ENCODE data around the gene AVL9. TPM values are rescaled to one million over a fixed set of nuclear protein-coding genes. Genes with fewer than 3 reads are reported as not detected.

AVL9 gene
- total and polyA plus RNA-seq, 2 experiments from 2014 or later: 14.0 to 55.7 TPM

DNA sequence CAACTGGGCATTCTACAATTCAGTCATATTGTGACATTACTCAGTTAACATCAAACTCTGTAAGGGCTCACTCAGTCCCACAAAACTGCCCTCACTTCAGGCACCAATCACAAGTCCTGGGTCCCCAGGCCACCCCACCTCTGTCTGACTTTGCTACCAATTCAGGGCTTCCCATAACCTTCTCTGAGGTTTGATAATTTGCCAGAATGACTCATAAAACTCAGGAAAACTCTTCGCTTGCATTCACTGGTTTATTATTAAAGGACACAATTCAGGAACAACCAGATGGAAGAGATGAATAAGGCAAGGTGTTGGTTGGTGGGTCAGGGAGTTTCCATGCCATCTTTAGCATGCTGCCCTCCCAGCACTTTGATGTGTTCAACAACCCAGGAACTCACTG lies 41.3 kb downstream of the AVL9 start:
- WGBS (ENCODE audit: low lambda C conversion rate, missing lambda C conversion rate): 0% methylated on average over 1 of the region's 1 CpG
- H3K79me2 ChIP-seq: peaks cover 77% of the 10 kb centered on the region
- no peaks in the 10 kb centered on the region for H3K9me3 ChIP-seq (ENCODE audit: low read depth)
- no peak overlapping the region for H3K4me2 ChIP-seq
- H4K20me1 ChIP-seq (ENCODE audit: insufficient read depth, poor library complexity, severe bottlenecking): peaks cover 14% of the 10 kb centered on the region
- H3K36me3 ChIP-seq (replicated peaks; ENCODE audit: insufficient read depth, low read depth): no peaks in the 10 kb centered on the region
- H3K27ac ChIP-seq: no peak overlapping the region
- no peaks in the 10 kb centered on the region for H3K4me1 ChIP-seq (ENCODE audit: insufficient read depth)
- TF ChIP-seq, protein P1, sequence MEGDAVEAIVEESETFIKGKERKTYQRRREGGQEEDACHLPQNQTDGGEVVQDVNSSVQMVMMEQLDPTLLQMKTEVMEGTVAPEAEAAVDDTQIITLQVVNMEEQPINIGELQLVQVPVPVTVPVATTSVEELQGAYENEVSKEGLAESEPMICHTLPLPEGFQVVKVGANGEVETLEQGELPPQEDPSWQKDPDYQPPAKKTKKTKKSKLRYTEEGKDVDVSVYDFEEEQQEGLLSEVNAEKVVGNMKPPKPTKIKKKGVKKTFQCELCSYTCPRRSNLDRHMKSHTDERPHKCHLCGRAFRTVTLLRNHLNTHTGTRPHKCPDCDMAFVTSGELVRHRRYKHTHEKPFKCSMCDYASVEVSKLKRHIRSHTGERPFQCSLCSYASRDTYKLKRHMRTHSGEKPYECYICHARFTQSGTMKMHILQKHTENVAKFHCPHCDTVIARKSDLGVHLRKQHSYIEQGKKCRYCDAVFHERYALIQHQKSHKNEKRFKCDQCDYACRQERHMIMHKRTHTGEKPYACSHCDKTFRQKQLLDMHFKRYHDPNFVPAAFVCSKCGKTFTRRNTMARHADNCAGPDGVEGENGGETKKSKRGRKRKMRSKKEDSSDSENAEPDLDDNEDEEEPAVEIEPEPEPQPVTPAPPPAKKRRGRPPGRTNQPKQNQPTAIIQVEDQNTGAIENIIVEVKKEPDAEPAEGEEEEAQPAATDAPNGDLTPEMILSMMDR (IDR thresholded peaks at IDR 0.05; ENCODE audit: poor library complexity): no peak
- no peak for TF ChIP-seq EZH2phosphoT487 (IDR thresholded peaks at IDR 0.05; ENCODE audit: low read depth, severe bottlenecking, unreplicated experiment)
- no peak for TF ChIP-seq EZH2 (IDR thresholded peaks at IDR 0.05; ENCODE audit: borderline replicate concordance)
- no peak overlapping the region for H3K4me3 ChIP-seq
- no peaks in the 10 kb centered on the region for H3K27me3 ChIP-seq
- no peaks in the 10 kb centered on the region for H3K9me2 ChIP-seq (replicated peaks; ENCODE audit: insufficient read depth)
- H2AFZ ChIP-seq: no peak overlapping the region
- DNase-seq (ENCODE audit: low spot score): no peak

DNA sequence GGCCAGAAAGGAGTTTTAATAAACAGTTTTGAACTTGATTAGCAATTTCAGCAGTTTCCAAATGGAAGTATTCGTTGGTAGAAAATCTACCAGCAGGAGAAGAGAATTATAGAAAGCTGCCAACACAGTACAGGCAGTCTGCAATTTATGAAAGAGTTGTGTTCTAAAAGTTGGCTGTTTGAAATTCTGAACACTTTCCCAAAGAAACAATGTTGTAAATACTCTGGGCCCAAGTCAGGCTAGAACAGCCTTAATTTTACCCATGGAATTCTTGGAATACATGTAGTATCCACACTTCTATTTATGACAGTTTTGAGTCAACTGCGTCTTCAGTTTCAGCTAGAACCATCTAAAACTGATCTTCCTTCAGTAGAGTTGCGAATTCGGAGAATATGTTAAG lies 42.5 kb downstream of the AVL9 start:
- 74% methylated on average over 4 of the region's 4 CpGs for WGBS (ENCODE audit: low lambda C conversion rate, missing lambda C conversion rate)
- no peak for TF ChIP-seq EZH2 (IDR thresholded peaks at IDR 0.05; ENCODE audit: borderline replicate concordance)
- H3K4me2 ChIP-seq: no peak overlapping the region
- no peak overlapping the region for H2AFZ ChIP-seq
- DNase-seq (ENCODE audit: low spot score): no peak
- no peaks in the 10 kb centered on the region for H3K27me3 ChIP-seq
- no peaks in the 10 kb centered on the region for H3K9me2 ChIP-seq (replicated peaks; ENCODE audit: insufficient read depth)
- H3K27ac ChIP-seq: no peak overlapping the region
- no peak overlapping the region for H3K4me3 ChIP-seq
- H3K9me3 ChIP-seq (ENCODE audit: low read depth): no peaks in the 10 kb centered on the region
- no peaks in the 10 kb centered on the region for H3K36me3 ChIP-seq (replicated peaks; ENCODE audit: insufficient read depth, low read depth)
- no peaks in the 10 kb centered on the region for H3K4me1 ChIP-seq (ENCODE audit: insufficient read depth)
- peaks cover 4% of the 10 kb centered on the region for H4K20me1 ChIP-seq (ENCODE audit: insufficient read depth, poor library complexity, severe bottlenecking)
- H3K79me2 ChIP-seq: peaks cover 77% of the 10 kb centered on the region

DNA sequence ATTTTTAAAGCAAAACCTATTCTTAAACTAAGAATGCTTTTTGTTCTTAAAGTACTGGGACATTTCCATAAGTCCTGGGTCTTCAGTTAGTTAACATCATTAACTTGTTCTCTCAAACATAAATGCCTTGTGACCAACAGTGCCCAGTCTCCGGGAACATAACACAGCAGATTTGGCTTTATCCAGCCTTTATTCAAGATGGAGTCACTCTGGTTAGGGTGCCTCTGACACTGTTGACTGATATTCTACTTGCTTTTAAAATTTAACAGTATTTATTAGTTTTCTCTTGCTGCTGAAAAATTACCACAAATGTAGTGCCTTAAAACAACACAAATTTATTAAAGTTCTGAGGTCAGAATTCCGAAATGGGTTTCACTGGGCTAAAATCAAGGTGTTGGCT lies 44.1 kb downstream of the AVL9 start:
- Histone ChIP-seq H3K4me2 (no peak overlapping the region), H3K36me3 (replicated peaks; ENCODE audit: insufficient read depth, low read depth) (no peaks in the 10 kb centered on the region), H3K4me3 (no peak overlapping the region), H3K79me2 (peaks cover 81% of the 10 kb centered on the region), H3K27ac (no peak overlapping the region), H3K27me3 (no peaks in the 10 kb centered on the region), H3K4me1 (ENCODE audit: insufficient read depth) (no peaks in the 10 kb centered on the region), H2AFZ (no peak overlapping the region), H3K9me3 (ENCODE audit: low read depth) (no peaks in the 10 kb centered on the region), H3K9me2 (replicated peaks; ENCODE audit: insufficient read depth) (no peaks in the 10 kb centered on the region), H4K20me1 (ENCODE audit: insufficient read depth, poor library complexity, severe bottlenecking) (peaks cover 3% of the 10 kb centered on the region)
- TF ChIP-seq, protein P1 (IDR thresholded peaks at IDR 0.05; ENCODE audit: poor library complexity): no peak
- no peak for TF ChIP-seq EZH2phosphoT487 (IDR thresholded peaks at IDR 0.05; ENCODE audit: low read depth, severe bottlenecking, unreplicated experiment)
- no peak for TF ChIP-seq EZH2 (IDR thresholded peaks at IDR 0.05; ENCODE audit: borderline replicate concordance)
- WGBS (ENCODE audit: low lambda C conversion rate, missing lambda C conversion rate): 95% methylated on average over 2 of the region's 2 CpGs
- no peak for DNase-seq (ENCODE audit: low spot score)

DNA sequence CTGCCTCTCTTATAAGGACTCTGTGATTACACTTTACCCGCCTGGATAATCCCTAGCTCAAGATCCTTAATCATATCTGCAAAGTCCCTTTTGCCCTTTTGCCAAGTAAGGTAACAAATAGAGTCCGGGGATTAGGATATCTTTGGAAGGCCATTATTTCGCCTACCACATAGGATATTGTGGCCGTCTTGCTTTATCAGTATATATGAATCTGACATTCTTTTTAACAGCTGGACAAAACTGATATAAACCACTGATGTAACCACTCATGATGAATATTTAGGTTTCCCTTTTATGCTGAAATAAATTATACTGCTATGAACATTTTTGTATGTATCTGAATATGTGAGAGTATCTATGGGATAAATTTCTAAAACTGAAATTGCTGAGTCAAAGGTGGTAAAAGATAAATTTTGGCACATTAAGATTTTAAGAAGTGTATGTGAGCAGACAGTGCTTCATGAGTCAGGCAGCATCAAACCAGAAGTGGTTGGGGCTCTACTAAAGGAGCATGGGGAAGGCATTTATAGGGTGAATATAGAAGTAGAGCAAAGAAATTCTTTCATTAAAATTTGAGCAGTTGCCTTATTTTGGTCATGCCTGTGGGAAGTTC lies 44.7 kb downstream of the AVL9 start:
- peaks cover 75% of the 10 kb centered on the region for H3K79me2 ChIP-seq
- H3K4me2 ChIP-seq: no peak overlapping the region
- DNase-seq (ENCODE audit: low spot score): no peak
- H3K4me3 ChIP-seq: no peak overlapping the region
- WGBS (ENCODE audit: low lambda C conversion rate, missing lambda C conversion rate): 72% methylated on average over 4 of the region's 4 CpGs
- no peaks in the 10 kb centered on the region for H3K36me3 ChIP-seq (replicated peaks; ENCODE audit: insufficient read depth, low read depth)
- no peaks in the 10 kb centered on the region for H3K9me2 ChIP-seq (replicated peaks; ENCODE audit: insufficient read depth)
- H3K27ac ChIP-seq: no peak overlapping the region
- H2AFZ ChIP-seq: no peak overlapping the region
- no peaks in the 10 kb centered on the region for H3K27me3 ChIP-seq
- H3K4me1 ChIP-seq (ENCODE audit: insufficient read depth): no peaks in the 10 kb centered on the region
- peaks cover 3% of the 10 kb centered on the region for H4K20me1 ChIP-seq (ENCODE audit: insufficient read depth, poor library complexity, severe bottlenecking)
- TF ChIP-seq EZH2phosphoT487 (IDR thresholded peaks at IDR 0.05; ENCODE audit: low read depth, severe bottlenecking, unreplicated experiment) (no peak), EZH2 (IDR thresholded peaks at IDR 0.05; ENCODE audit: borderline replicate concordance) (no peak)
- TF ChIP-seq, protein P1 (IDR thresholded peaks at IDR 0.05; ENCODE audit: poor library complexity): no peak
- H3K9me3 ChIP-seq (ENCODE audit: low read depth): no peaks in the 10 kb centered on the region

Data from hepatocyte (in vitro differentiated cells).